DND-41 (cell line): ENCODE measurements around the gene AKR7A3.
"Not testable (repeated sequence)": the region's sequence is repeated elsewhere in the genome, so short reads cannot be mapped to it uniquely, and the experiment has no call there.

Experiments used
- CTCF ChIP-seq: IDR thresholded peaks from 2 replicates; pipeline ENCODE4 v1.5.1; 2012; ENCODE audit warnings: borderline replicate concordance, low read length, moderate library complexity, mild to moderate bottlenecking; ENCODE audit not compliant: poor library complexity, severe bottlenecking; ENCODE audit errors: extremely low read depth
- EZH2 ChIP-seq: IDR thresholded peaks from 3 replicates; pipeline ENCODE4 v1.6.1; 2012; ENCODE audit warnings: borderline replicate concordance, low read depth, mild to moderate bottlenecking, moderate library complexity, low read length, inconsistent platforms; ENCODE audit not compliant: severe bottlenecking

DNA sequence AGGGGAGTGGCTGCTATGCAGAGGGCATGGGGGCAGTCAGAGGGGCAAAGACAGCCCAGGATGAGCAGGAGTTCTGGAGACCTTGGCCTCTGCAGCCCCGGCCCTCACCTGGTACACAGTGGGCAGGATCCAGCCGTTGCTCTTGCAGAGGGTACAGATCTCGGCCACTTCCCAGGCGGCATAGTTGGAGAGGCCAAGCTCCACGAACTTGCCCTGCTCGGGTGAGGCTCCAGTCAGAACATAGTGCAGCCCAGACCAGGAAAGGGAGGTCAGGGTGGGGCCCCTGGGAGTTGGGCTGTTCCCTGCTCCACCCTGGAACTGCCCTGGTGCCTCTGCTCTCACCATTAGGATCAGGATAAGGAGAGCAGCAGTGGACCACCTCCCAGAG is 18.2 kb downstream of the AKR7A3 start:
- TF ChIP-seq CTCF, EZH2: not testable (repeated sequence)
